HFFc6 (cell line): ENCODE data around the gene VIPR2. TPM values are rescaled to one million over a fixed set of nuclear protein-coding genes. Genes with fewer than 3 reads are reported as not detected.

ENCODE experiments used
- DNase-seq: peaks from one replicate; pipeline ENCODE4 v3.0.0-alpha.2; 2018
- H3K27ac Mint-ChIP-seq: 2 replicates; pipeline ENCODE4 v1.8.0; 2020; ENCODE audit warnings: mild to moderate bottlenecking, mixed read lengths
- H3K27me3 Mint-ChIP-seq: 2 replicates; pipeline ENCODE4 v1.8.0; 2021; ENCODE audit warnings: mild to moderate bottlenecking, moderate library complexity, mixed read lengths; ENCODE audit not compliant: insufficient read depth
- H3K36me3 Mint-ChIP-seq: 2 replicates; pipeline ENCODE4 v1.8.0; 2021; ENCODE audit warnings: low read depth, mixed read lengths
- H3K4me1 Mint-ChIP-seq: 2 replicates; pipeline ENCODE4 v1.8.0; 2020; ENCODE audit warnings: low read depth, mixed read lengths
- H3K4me3 Mint-ChIP-seq: 2 replicates; pipeline ENCODE4 v1.8.0; 2020; ENCODE audit warnings: mild to moderate bottlenecking, moderate library complexity, mixed read lengths
- H3K9me3 Mint-ChIP-seq: 2 replicates; pipeline ENCODE4 v1.8.0; 2020; ENCODE audit warnings: mild to moderate bottlenecking, mixed read lengths
- total RNA-seq, 6 experiments: library from RNA; stranded (reverse); fragmentation: NEBNext Ultra II Directional; extraction: Animal tissue kit (Norgen Biotek cat#: 25700); gene quantifications; 2 replicates in 1 of 6; 3 replicates in 5 of 6; pipeline ENCODE4 v1.2.3, GENCODE V29; 2021
- TF ChIP-seq, protein P1 (sequence below): fragments of 200-600 bp; sonication (generic); IDR thresholded peaks from 2 replicates; pipeline ENCODE4 v1.5.0; 2021; ENCODE audit warnings: antibody characterized with exemption, mild to moderate bottlenecking

Gene VIPR2
- total RNA-seq, 6 experiments from 2014 or later = not detected

DNA sequence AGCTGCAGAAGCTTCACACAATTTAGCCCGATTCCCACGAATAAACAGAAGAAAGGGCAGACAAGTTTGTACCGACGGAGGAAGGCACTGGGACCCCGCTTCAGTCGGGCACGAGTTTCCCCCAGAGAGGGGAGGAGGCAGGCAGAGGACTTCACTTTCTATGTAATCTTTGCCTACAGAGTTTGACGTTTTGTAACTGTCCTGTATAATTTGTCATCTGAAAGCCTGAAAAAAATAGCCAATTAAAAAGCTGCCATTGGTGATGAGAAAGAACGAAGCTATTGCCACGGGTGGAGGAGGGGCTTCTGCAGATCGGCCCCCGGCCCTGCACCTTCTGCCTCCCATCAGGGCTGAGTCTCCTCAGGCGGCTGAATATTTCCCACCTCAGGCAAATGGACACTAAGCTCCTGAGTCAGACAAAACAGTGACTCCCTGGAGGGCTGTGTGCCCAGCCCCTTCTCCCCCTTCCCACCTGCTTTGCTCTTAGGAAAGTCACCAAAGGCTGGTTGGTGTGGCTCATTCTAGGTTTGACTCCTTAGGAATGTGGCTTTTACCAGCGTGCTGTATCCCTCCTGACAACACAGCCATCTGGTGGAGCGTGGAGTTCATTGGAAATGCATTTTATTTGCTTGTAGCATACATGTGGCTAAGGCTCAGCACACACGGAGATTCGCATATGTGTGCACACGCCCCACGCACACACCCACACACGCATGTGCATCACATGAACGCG lies 117.4 kb downstream of the VIPR2 start:
- H3K4me3 Mint-ChIP-seq = no peak overlapping the region; the same call in 1 of the 2 replicates
- H3K27ac Mint-ChIP-seq = no peak overlapping the region
- no peaks in the 10 kb centered on the region; the same call in none of the 2 replicates for H3K27me3 Mint-ChIP-seq
- TF ChIP-seq, protein P1, sequence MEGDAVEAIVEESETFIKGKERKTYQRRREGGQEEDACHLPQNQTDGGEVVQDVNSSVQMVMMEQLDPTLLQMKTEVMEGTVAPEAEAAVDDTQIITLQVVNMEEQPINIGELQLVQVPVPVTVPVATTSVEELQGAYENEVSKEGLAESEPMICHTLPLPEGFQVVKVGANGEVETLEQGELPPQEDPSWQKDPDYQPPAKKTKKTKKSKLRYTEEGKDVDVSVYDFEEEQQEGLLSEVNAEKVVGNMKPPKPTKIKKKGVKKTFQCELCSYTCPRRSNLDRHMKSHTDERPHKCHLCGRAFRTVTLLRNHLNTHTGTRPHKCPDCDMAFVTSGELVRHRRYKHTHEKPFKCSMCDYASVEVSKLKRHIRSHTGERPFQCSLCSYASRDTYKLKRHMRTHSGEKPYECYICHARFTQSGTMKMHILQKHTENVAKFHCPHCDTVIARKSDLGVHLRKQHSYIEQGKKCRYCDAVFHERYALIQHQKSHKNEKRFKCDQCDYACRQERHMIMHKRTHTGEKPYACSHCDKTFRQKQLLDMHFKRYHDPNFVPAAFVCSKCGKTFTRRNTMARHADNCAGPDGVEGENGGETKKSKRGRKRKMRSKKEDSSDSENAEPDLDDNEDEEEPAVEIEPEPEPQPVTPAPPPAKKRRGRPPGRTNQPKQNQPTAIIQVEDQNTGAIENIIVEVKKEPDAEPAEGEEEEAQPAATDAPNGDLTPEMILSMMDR = no peak
- H3K36me3 Mint-ChIP-seq = no peaks in the 10 kb centered on the region; the same call in 1 of the 2 replicates
- DNase-seq = no peak
- peaks cover 16% of the 10 kb centered on the region; the same call in 1 of the 2 replicates for H3K9me3 Mint-ChIP-seq
- no peaks in the 10 kb centered on the region for H3K4me1 Mint-ChIP-seq

DNA sequence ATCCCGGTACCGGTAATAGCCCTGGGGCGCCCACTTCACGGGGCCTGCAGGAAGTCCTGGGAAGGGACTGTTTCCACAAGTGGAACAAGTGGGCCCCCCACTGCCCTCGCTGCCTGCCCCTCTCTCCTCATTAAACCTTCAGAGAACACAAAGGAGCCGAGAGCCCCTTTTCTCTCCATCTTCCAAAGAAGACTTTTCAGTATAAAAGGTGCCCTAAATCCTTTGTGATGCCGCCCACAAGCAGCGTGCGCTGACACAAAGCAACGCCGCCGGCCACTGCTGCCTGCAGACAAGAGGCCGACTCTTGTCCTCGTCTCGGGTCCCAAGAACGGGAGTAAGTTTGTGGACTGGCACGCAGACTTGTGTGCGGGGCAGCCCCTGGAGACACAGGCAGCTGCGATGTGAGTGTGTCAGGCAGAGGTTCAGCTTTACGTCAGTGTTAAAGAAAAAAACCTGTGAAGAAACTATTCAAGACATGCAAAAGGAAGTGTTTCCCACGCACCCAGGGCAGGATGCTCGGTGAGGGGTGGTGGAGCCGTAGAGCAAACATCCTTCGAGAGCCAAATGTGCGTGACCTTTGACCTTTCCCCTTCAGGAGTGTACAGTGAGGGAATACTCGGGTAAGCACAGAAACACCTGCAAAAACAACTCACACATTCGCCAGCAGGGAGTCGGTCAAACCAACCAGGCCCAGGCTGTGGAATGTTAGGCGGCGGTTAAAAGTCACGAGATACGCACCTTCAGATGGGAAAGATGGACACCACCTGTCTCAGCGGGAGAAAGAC lies 118.2 kb downstream of the VIPR2 start:
- TF ChIP-seq, protein P1 = no peak
- no peaks in the 10 kb centered on the region; the same call in none of the 2 replicates for H3K27me3 Mint-ChIP-seq
- H3K36me3 Mint-ChIP-seq = no peaks in the 10 kb centered on the region; the same call in 1 of the 2 replicates
- H3K4me1 Mint-ChIP-seq = no peaks in the 10 kb centered on the region
- H3K27ac Mint-ChIP-seq = no peak overlapping the region
- peaks cover 16% of the 10 kb centered on the region; the same call in 1 of the 2 replicates for H3K9me3 Mint-ChIP-seq
- DNase-seq = no peak
- no peak overlapping the region for H3K4me3 Mint-ChIP-seq

DNA sequence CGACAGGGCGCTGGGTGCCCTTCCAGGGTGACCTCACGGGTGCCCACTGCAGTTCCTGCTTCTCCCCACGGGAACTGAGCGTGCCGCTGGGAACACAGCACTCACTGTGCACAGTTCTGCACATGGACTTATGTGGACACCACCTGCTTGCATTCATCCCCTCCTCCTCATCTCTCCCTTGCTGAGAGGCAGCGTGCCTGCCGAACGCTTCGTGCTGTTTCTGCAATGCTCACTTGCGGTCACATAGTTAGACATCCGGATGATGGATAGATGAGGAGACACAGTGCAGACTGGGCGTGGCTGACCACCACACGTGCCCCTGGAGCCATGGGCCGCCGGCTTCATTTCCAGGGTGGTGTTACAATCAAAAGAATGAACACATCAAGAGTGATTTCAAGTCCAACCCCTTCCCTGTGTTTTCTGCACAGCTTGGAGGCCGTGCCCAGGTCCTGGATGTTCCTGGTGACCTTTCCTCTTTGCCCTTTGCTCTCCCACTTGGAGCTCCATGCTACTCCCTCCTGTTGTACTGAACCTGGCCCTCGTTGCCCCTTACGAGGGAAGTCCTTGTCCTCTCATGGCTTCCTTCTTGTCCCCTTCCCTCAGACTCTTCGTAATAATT lies 119.4 kb downstream of the VIPR2 start:
- Mint-ChIP-seq H3K4me3 (no peak overlapping the region), H3K27me3 (no peaks in the 10 kb centered on the region; the same call in none of the 2 replicates), H3K4me1 (no peaks in the 10 kb centered on the region), H3K36me3 (no peaks in the 10 kb centered on the region; the same call in 1 of the 2 replicates), H3K27ac (no peak overlapping the region), H3K9me3 (peaks cover 16% of the 10 kb centered on the region; the same call in 1 of the 2 replicates)
- TF ChIP-seq, protein P1 = no peak
- no peak for DNase-seq

DNA sequence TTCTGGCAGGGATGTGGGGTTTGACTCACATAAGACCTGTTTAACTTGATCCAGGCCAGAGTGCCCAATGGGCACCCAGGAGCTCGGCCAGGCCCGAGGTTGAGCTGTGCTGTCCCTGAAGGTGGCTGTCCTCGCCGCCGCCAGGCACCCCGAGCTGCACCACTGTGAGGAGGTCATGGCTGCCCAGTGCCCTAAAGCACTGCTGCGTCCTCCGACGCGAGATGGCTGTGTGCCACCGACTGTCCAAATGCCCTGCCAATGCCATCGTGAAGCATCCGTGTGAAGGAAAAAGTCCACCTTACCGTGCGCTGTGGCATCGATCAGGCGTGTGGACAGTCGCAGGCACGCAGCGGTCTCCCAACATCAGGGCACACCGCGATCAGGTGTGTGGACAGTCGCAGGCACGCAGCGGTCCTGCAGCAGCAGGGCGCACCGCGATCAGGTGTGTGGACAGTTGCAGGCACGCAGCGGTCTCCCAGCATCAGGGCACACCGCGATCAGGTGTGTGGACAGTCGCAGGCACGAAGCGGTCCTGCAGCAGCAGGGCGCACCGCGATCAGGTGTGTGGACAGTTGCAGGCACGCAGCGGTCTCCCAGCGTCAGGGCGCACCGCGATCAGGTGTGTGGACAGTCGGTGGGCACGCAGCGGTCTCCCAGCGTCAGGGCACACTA lies 120.3 kb downstream of the VIPR2 start:
- H3K4me3 Mint-ChIP-seq = no peak overlapping the region
- H3K36me3 Mint-ChIP-seq = no peaks in the 10 kb centered on the region; the same call in 1 of the 2 replicates
- no peak overlapping the region for H3K27ac Mint-ChIP-seq
- DNase-seq = no peak
- TF ChIP-seq, protein P1 = no peak
- H3K9me3 Mint-ChIP-seq = peaks cover 16% of the 10 kb centered on the region; the same call in 1 of the 2 replicates
- H3K4me1 Mint-ChIP-seq = no peaks in the 10 kb centered on the region
- H3K27me3 Mint-ChIP-seq = no peaks in the 10 kb centered on the region; the same call in none of the 2 replicates

DNA sequence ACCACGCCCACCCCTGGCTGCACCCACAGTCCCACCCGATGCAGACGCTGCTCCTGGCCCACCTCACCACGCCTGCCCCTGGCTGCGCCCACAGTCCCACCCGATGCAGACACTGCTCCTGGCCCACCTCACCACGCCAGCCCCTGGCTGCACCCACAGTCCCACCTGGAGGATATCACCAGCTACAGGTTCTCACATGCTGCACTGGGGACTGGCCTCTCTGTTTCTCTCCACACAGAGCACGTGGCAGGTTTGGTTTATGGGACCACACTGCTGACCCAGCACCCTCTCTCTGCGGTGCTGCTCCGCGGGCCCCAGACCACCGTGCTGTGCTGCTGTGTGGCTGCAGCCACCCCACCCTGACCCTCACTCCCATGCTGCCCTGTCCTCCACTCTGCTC lies 120.9 kb downstream of the VIPR2 start:
- peaks cover 16% of the 10 kb centered on the region; the same call in 1 of the 2 replicates for H3K9me3 Mint-ChIP-seq
- H3K4me3 Mint-ChIP-seq = no peak overlapping the region
- H3K36me3 Mint-ChIP-seq = no peaks in the 10 kb centered on the region; the same call in 1 of the 2 replicates
- DNase-seq = no peak
- no peaks in the 10 kb centered on the region for H3K4me1 Mint-ChIP-seq
- no peak overlapping the region for H3K27ac Mint-ChIP-seq
- TF ChIP-seq, protein P1 = no peak
- H3K27me3 Mint-ChIP-seq = no peaks in the 10 kb centered on the region; the same call in none of the 2 replicates
